GM23338 (cell line): ENCODE data around the gene S100A12. TPM values are rescaled to one million over a fixed set of nuclear protein-coding genes. Genes with fewer than 3 reads are reported as not detected.

ENCODE experiments used
- ATAC-seq: fragments of 200-7000 bp; cut with Tn5 transposase; 3 replicates; pipeline ENCODE4 v1.9.1; 2020
- DNase-seq: peaks from one replicate; pipeline ENCODE4 v3.0.0-alpha.2; 2015; ENCODE audit warnings: low spot score
- H2AFZ ChIP-seq: fragments of 200-600 bp; sonication (generic); 2 replicates; pipeline ENCODE4 v1.8.0; 2016; ENCODE audit warnings: antibody characterized with exemption, mild to moderate bottlenecking, moderate library complexity
- H3F3A ChIP-seq: fragments of 200-600 bp; sonication (generic); replicated peaks from 2 replicates; pipeline ENCODE4 v1.8.0; 2017; ENCODE audit warnings: antibody characterized with exemption, mixed run types, low read depth
- H3K27ac ChIP-seq: fragments of 200-600 bp; sonication (generic); 2 replicates; pipeline ENCODE4 v1.6.1; 2016; ENCODE audit warnings: low read depth
- H3K27me3 ChIP-seq: fragments of 200-600 bp; sonication (generic); 2 replicates; pipeline ENCODE4 v1.8.0; 2016; ENCODE audit warnings: mild to moderate bottlenecking, mixed run types, moderate library complexity; ENCODE audit not compliant: insufficient read depth
- H3K36me3 ChIP-seq: fragments of 200-600 bp; sonication (generic); 2 replicates; pipeline ENCODE4 v1.8.0; 2016; ENCODE audit warnings: mild to moderate bottlenecking; ENCODE audit not compliant: insufficient read depth
- H3K4me1 ChIP-seq: fragments of 200-600 bp; sonication (generic); 2 replicates; pipeline ENCODE4 v1.8.0; 2016; ENCODE audit warnings: mild to moderate bottlenecking, moderate library complexity; ENCODE audit not compliant: insufficient read depth
- H3K4me2 ChIP-seq: fragments of 200-600 bp; sonication (generic); 2 replicates; pipeline ENCODE4 v1.7.1; 2017; ENCODE audit warnings: mixed run types
- H3K4me3 ChIP-seq: fragments of 200-600 bp; sonication (generic); 2 replicates; pipeline ENCODE4 v1.6.1; 2016; ENCODE audit warnings: mixed run types
- H3K79me2 ChIP-seq: fragments of 200-600 bp; sonication (generic); replicated peaks from 2 replicates; pipeline ENCODE4 v1.8.0; 2017; ENCODE audit warnings: mild to moderate bottlenecking; ENCODE audit not compliant: insufficient read depth
- H3K9me2 ChIP-seq: fragments of 200-600 bp; sonication (generic); 2 replicates; pipeline ENCODE4 v1.8.0; 2017; ENCODE audit not compliant: insufficient read depth
- H4K20me1 ChIP-seq: fragments of 200-600 bp; sonication (generic); replicated peaks from 2 replicates; pipeline ENCODE4 v1.8.0; 2017; ENCODE audit warnings: mild to moderate bottlenecking; ENCODE audit not compliant: insufficient read depth
- H3K27ac Mint-ChIP-seq: 2 replicates; pipeline ENCODE4 v1.8.0; 2020; ENCODE audit warnings: inconsistent platforms, mild to moderate bottlenecking, moderate library complexity, mixed read lengths
- H3K27me3 Mint-ChIP-seq: 3 replicates; pipeline ENCODE4 v1.8.0; 2022; ENCODE audit warnings: low read depth, mild to moderate bottlenecking, moderate library complexity, mixed read lengths, inconsistent platforms; ENCODE audit not compliant: insufficient read depth, poor library complexity
- H3K36me3 Mint-ChIP-seq: 3 replicates; pipeline ENCODE4 v1.8.0; 2021; ENCODE audit warnings: low read depth, mild to moderate bottlenecking, inconsistent platforms, moderate library complexity, mixed read lengths
- H3K4me1 Mint-ChIP-seq: 3 replicates; pipeline ENCODE4 v1.8.0; 2020; ENCODE audit warnings: mild to moderate bottlenecking, inconsistent platforms, mixed read lengths
- H3K4me3 Mint-ChIP-seq: 3 replicates; pipeline ENCODE4 v1.8.0; 2021; ENCODE audit warnings: moderate library complexity, mild to moderate bottlenecking, inconsistent platforms, mixed read lengths
- H3K9me3 Mint-ChIP-seq: 3 replicates; pipeline ENCODE4 v1.8.0; 2020; ENCODE audit warnings: moderate library complexity, mild to moderate bottlenecking, inconsistent platforms, mixed read lengths
- CTCF ChIP-seq, 2 experiments: fragments of 200-600 bp in 1 of 2; sonication (generic) in 1 of 2; conservative IDR thresholded peaks; 2 replicates each; pipeline versions ENCODE4 v1.5.1 to v1.6.1; 2016 to 2017; ENCODE audit warnings: antibody characterized with exemption in 2 of 2, low read depth in 2 of 2, mild to moderate bottlenecking in 2 of 2, moderate library complexity in 1 of 2
- EZH2phosphoT487 ChIP-seq: fragments of 200-600 bp; sonication (generic); IDR thresholded peaks from one replicate; pipeline ENCODE4 v1.8.1; 2018; ENCODE audit warnings: antibody characterized with exemption; ENCODE audit not compliant: unreplicated experiment
- NANOG ChIP-seq: IDR thresholded peaks from 2 replicates; pipeline ENCODE4 v1.6.1; 2016; ENCODE audit warnings: antibody characterized with exemption, borderline replicate concordance
- POLR2AphosphoS5 ChIP-seq: IDR thresholded peaks from 2 replicates; pipeline ENCODE4 v1.6.1; 2016; ENCODE audit warnings: antibody characterized with exemption, low read depth
- REST ChIP-seq: IDR thresholded peaks from one replicate; pipeline ENCODE4 v1.6.1; 2018; ENCODE audit warnings: antibody characterized with exemption; ENCODE audit not compliant: unreplicated experiment
- STAT1 ChIP-seq: IDR thresholded peaks from one replicate; pipeline ENCODE4 v1.6.1; 2016; ENCODE audit warnings: antibody characterized with exemption; ENCODE audit not compliant: unreplicated experiment
- ZNF331 ChIP-seq: fragments of 250-450 bp; sonication (Bioruptor Pico); IDR thresholded peaks from 2 replicates; pipeline ENCODE4 v1.5.0; 2020; ENCODE audit warnings: low read depth, mild to moderate bottlenecking, moderate library complexity
- polyA plus RNA-seq: library from polyadenylated mRNA; unstranded; fragments of >200 nt; fragmentation: Nextera tagmentation; extraction: Ambion mirVana; gene quantifications from 2 replicates; pipeline ENCODE4 v1.2.1, GENCODE V29; 2016
- total RNA-seq: library from RNA; depleted of rRNA; stranded (reverse); fragments of >200 nt; shearing (Covaris generic); gene quantifications from 2 replicates; pipeline ENCODE4 v1.2.3, GENCODE V29; 2014

The S100A12 gene
- total and polyA plus RNA-seq, 2 experiments from 2014 or later, result not detected

GRCh38 chr1:153372571-153372970, 2.9 kb downstream of the S100A12 start:
- H3K4me3 Mint-ChIP-seq, result no peak overlapping the region
- H3K79me2 ChIP-seq, result no peaks in the 10 kb centered on the region
- no peak overlapping the region for H2AFZ ChIP-seq
- ATAC-seq (no peak), DNase-seq (no peak)
- no peaks in the 10 kb centered on the region for H3K4me1 Mint-ChIP-seq
- H3K4me3 ChIP-seq, result no peak overlapping the region
- no peaks in the 10 kb centered on the region for H3K27me3 ChIP-seq
- no peak overlapping the region for H3K27ac Mint-ChIP-seq
- H3K9me3 Mint-ChIP-seq, result no peaks in the 10 kb centered on the region
- no peaks in the 10 kb centered on the region for H4K20me1 ChIP-seq
- H3K36me3 ChIP-seq, result no peaks in the 10 kb centered on the region
- no peak overlapping the region for H3K4me2 ChIP-seq
- no peaks in the 10 kb centered on the region for H3F3A ChIP-seq
- peaks cover 5% of the 10 kb centered on the region for H3K27me3 Mint-ChIP-seq
- no peaks in the 10 kb centered on the region for H3K36me3 Mint-ChIP-seq
- no peak for TF ChIP-seq EZH2phosphoT487
- no peak for TF ChIP-seq ZNF331
- no peak for TF ChIP-seq POLR2AphosphoS5
- TF ChIP-seq CTCF (conservative IDR thresholded peaks at IDR 0.05; ENCODE audit: low read depth in 2 of 2), result no peak
- TF ChIP-seq NANOG, result no peak
- no peak for TF ChIP-seq REST
- no peak overlapping the region for H3K27ac ChIP-seq
- peaks cover 13% of the 10 kb centered on the region; the same call in 1 of the 2 replicates for H3K9me2 ChIP-seq
- no peaks in the 10 kb centered on the region for H3K4me1 ChIP-seq

- no peaks in the 10 kb centered on the region for H3K36me3 Mint-ChIP-seq
- Histone ChIP-seq H3F3A (no peaks in the 10 kb centered on the region), H3K79me2 (no peaks in the 10 kb centered on the region), H3K4me3 (no peak overlapping the region), H3K36me3 (no peaks in the 10 kb centered on the region), H3K27ac (no peak overlapping the region), H2AFZ (no peak overlapping the region), H4K20me1 (no peaks in the 10 kb centered on the region), H3K4me2 (no peak overlapping the region), H3K4me1 (no peaks in the 10 kb centered on the region), H3K9me2 (peaks cover 10% of the 10 kb centered on the region; the same call in 1 of the 2 replicates), H3K27me3 (no peaks in the 10 kb centered on the region)
- H3K27me3 Mint-ChIP-seq, result peaks cover 5% of the 10 kb centered on the region
- DNase-seq (no peak), ATAC-seq (no peak)
- H3K4me3 Mint-ChIP-seq, result no peak overlapping the region
- H3K9me3 Mint-ChIP-seq, result no peaks in the 10 kb centered on the region
- no peak for TF ChIP-seq CTCF (conservative IDR thresholded peaks at IDR 0.05; ENCODE audit: low read depth in 2 of 2)
- no peak for TF ChIP-seq STAT1
- no peaks in the 10 kb centered on the region for H3K4me1 Mint-ChIP-seq
- no peak overlapping the region for H3K27ac Mint-ChIP-seq
Measured at GRCh38 chr1:153371231-153371630, 4.2 kb downstream of the S100A12 start.
